Measurements from ENCODE around the gene TMEM156. TPM values are rescaled to one million over a fixed set of nuclear protein-coding genes. Genes with fewer than 3 reads are reported as not detected.

The TMEM156 gene
- total and polyA plus RNA-seq, 9 donors = 0.09 to 0.62 (median 0.21) TPM; not detected in 2

DNA sequence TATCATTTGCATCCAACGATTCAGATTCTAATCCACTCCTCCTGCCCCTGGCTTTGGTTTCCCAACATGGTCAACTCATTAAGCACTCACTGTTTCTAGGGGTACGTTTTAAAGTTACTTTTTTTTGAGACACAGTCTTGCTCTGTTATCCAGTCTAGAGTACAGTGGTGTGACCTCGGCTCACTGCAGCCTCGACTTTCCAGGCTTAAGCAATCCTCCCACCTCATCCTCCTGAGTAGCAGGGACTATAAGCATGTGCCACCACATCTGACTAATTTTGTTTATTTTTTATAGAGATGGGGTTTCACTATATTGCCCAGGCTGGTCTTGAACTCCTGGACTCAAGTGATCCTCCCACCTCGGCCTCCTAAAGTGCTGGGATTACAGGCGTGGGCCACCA is 48.9 kb downstream of the TMEM156 start:
- WGBS (ENCODE audit: insufficient coverage) = 88% methylated on average over 4 of the region's 6 CpGs
- no peak overlapping the region for H3K27ac ChIP-seq (ENCODE audit: low read length)

GRCh38 chr4:38982361-38983095 is 49.7 kb downstream of the TMEM156 start:
- Histone ChIP-seq H3K4me1 (ENCODE audit: control insufficient read depth, insufficient read depth, low read length) (no peaks in the 10 kb centered on the region), H3K4me3 (ENCODE audit: low read length) (no peak overlapping the region), H3K27ac (ENCODE audit: low read length) (no peak overlapping the region), H3K36me3 (ENCODE audit: control insufficient read depth, insufficient read depth, low read length) (no peaks in the 10 kb centered on the region), H3K27me3 (ENCODE audit: control insufficient read depth, insufficient read depth, low read length) (no peaks in the 10 kb centered on the region), H3K9me3 (replicated peaks; ENCODE audit: control insufficient read depth, low read depth, low read length) (no peaks in the 10 kb centered on the region)
- DNase-seq = no peak
- no CpG with 5 or more reads among the region's 5 CpGs for WGBS (ENCODE audit: insufficient coverage)

More for the DNA sequence above, 48.9 kb downstream of the TMEM156 start:
- no peak overlapping the region for H3K4me3 ChIP-seq (ENCODE audit: low read length)
- no peaks in the 10 kb centered on the region for H3K4me1 ChIP-seq (ENCODE audit: control insufficient read depth, insufficient read depth, low read length)
- DNase-seq = no peak
- H3K36me3 ChIP-seq (ENCODE audit: control insufficient read depth, insufficient read depth, low read length) = no peaks in the 10 kb centered on the region
- H3K27me3 ChIP-seq (ENCODE audit: control insufficient read depth, insufficient read depth, low read length) = no peaks in the 10 kb centered on the region
- no peaks in the 10 kb centered on the region for H3K9me3 ChIP-seq (replicated peaks; ENCODE audit: control insufficient read depth, low read depth, low read length)

GRCh38 chr4:38980903-38981676 is 51.1 kb downstream of the TMEM156 start:
- WGBS (ENCODE audit: insufficient coverage) = 80% methylated on average over 1 of the region's 7 CpGs
- Histone ChIP-seq H3K27me3 (ENCODE audit: control insufficient read depth, insufficient read depth, low read length) (no peaks in the 10 kb centered on the region), H3K9me3 (replicated peaks; ENCODE audit: control insufficient read depth, low read depth, low read length) (no peaks in the 10 kb centered on the region), H3K4me3 (ENCODE audit: low read length) (no peak overlapping the region), H3K4me1 (ENCODE audit: control insufficient read depth, insufficient read depth, low read length) (no peaks in the 10 kb centered on the region), H3K36me3 (ENCODE audit: control insufficient read depth, insufficient read depth, low read length) (no peaks in the 10 kb centered on the region), H3K27ac (ENCODE audit: low read length) (no peak overlapping the region)
- DNase-seq = no peak

- Histone ChIP-seq H3K4me1 (ENCODE audit: control insufficient read depth, insufficient read depth, low read length) (no peaks in the 10 kb centered on the region), H3K27me3 (ENCODE audit: control insufficient read depth, insufficient read depth, low read length) (no peaks in the 10 kb centered on the region), H3K9me3 (replicated peaks; ENCODE audit: control insufficient read depth, low read depth, low read length) (no peaks in the 10 kb centered on the region), H3K27ac (ENCODE audit: low read length) (no peak overlapping the region), H3K36me3 (ENCODE audit: control insufficient read depth, insufficient read depth, low read length) (no peaks in the 10 kb centered on the region), H3K4me3 (ENCODE audit: low read length) (no peak overlapping the region)
- WGBS (ENCODE audit: insufficient coverage) = 67% methylated on average over 2 of the region's 3 CpGs
- no peak for DNase-seq
Observed at GRCh38 chr4:38979511-38980230, 52.5 kb downstream of the TMEM156 start.

DNA sequence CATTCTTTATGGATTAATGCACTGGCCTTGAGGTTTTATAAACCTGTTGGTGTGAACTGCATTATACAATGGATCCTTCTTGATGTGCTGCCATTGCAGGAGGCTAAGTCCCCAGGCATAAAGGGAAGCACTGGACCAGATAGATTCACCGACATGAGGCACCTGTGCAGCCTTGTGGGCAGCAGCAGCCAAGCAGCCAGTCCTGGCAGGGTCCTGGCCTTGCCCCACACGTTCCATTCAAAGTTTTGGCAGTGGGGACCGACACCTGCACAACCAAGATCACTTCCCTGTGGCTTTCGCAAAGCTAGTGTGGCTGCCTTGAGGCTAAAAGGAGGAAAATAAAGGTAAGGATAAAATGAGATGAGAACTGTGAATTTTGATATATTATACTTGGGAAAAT is 53.1 kb downstream of the TMEM156 start:
- WGBS (ENCODE audit: insufficient coverage) = 56% methylated on average over 1 of the region's 4 CpGs
- no peaks in the 10 kb centered on the region for H3K9me3 ChIP-seq (replicated peaks; ENCODE audit: control insufficient read depth, low read depth, low read length)

DNA sequence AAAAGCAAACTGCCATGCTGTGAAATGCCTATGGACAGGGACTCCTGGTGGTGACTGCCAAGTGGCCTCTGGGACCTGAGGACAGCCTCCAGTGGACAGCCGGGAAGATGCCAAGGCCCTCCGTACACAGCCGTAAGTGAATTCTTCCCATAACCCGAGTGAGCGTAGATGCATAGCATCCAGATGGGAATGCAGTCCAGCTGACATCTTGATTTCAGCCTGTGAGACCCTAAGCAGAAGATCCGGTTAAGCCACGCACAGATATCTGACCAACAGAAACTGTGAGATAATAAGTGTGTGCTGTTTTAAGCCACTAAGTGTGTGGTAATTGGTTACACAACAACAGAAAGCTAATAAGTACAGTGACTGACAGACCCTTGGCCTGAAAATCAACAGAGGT is 55.9 kb downstream of the TMEM156 start:
- Histone ChIP-seq H3K9me3 (replicated peaks; ENCODE audit: control insufficient read depth, low read depth, low read length) (no peaks in the 10 kb centered on the region), H3K27ac (ENCODE audit: low read length) (no peak overlapping the region), H3K4me3 (ENCODE audit: low read length) (no peak overlapping the region), H3K4me1 (ENCODE audit: control insufficient read depth, insufficient read depth, low read length) (no peaks in the 10 kb centered on the region), H3K36me3 (ENCODE audit: control insufficient read depth, insufficient read depth, low read length) (no peaks in the 10 kb centered on the region), H3K27me3 (ENCODE audit: control insufficient read depth, insufficient read depth, low read length) (no peaks in the 10 kb centered on the region)
- WGBS (ENCODE audit: insufficient coverage) = 98% methylated on average over 6 of the region's 7 CpGs
- DNase-seq = no peak

More for the DNA sequence above, 53.1 kb downstream of the TMEM156 start:
- no peak overlapping the region for H3K4me3 ChIP-seq (ENCODE audit: low read length)
- no peak for DNase-seq
- no peak overlapping the region for H3K27ac ChIP-seq (ENCODE audit: low read length)
- no peaks in the 10 kb centered on the region for H3K4me1 ChIP-seq (ENCODE audit: control insufficient read depth, insufficient read depth, low read length)
- no peaks in the 10 kb centered on the region for H3K27me3 ChIP-seq (ENCODE audit: control insufficient read depth, insufficient read depth, low read length)
- no peaks in the 10 kb centered on the region for H3K36me3 ChIP-seq (ENCODE audit: control insufficient read depth, insufficient read depth, low read length)

GRCh38 chr4:38968668-38969067 is 63.5 kb downstream of the TMEM156 start:
- no peak overlapping the region for H3K27ac ChIP-seq (ENCODE audit: low read length)
- no peaks in the 10 kb centered on the region for H3K27me3 ChIP-seq (ENCODE audit: control insufficient read depth, insufficient read depth, low read length)
- H3K36me3 ChIP-seq (ENCODE audit: control insufficient read depth, insufficient read depth, low read length) = no peaks in the 10 kb centered on the region
- H3K4me1 ChIP-seq (ENCODE audit: control insufficient read depth, insufficient read depth, low read length) = no peaks in the 10 kb centered on the region
- no CpG with 5 or more reads among the region's 5 CpGs for WGBS (ENCODE audit: insufficient coverage)
- no peak for DNase-seq
- H3K9me3 ChIP-seq (replicated peaks; ENCODE audit: control insufficient read depth, low read depth, low read length) = no peaks in the 10 kb centered on the region
- no peak overlapping the region for H3K4me3 ChIP-seq (ENCODE audit: low read length)

GRCh38 chr4:38967260-38968095 is 64.7 kb downstream of the TMEM156 start:
- Histone ChIP-seq H3K27me3 (ENCODE audit: control insufficient read depth, insufficient read depth, low read length) (no peaks in the 10 kb centered on the region), H3K9me3 (replicated peaks; ENCODE audit: control insufficient read depth, low read depth, low read length) (no peaks in the 10 kb centered on the region), H3K36me3 (ENCODE audit: control insufficient read depth, insufficient read depth, low read length) (no peaks in the 10 kb centered on the region), H3K4me3 (ENCODE audit: low read length) (no peak overlapping the region), H3K4me1 (ENCODE audit: control insufficient read depth, insufficient read depth, low read length) (no peaks in the 10 kb centered on the region), H3K27ac (ENCODE audit: low read length) (no peak overlapping the region)
- WGBS (ENCODE audit: insufficient coverage) = 80% methylated on average over 1 of the region's 7 CpGs
- DNase-seq = peak; percentile 59

DNA sequence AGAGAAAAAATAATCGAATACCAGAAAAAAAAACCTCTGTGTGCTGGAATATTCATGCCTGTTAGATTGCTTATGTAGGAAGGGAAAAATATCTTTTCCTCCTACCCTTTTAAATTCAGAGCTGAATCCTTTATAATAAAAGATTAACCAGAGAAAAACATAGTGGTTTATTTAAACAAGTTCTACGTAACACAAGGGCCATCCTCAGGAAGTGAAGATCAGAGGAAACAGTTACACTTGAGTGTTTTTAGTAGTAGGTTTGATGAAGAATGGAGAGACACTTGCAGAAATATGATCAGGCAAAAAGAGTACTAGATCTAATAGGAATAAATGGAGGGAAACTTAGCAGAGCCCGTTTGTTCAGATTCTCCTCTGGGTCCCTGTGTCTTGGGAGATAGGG is 66.3 kb downstream of the TMEM156 start:
- 58% methylated on average over 2 of the region's 3 CpGs for WGBS (ENCODE audit: insufficient coverage)
- DNase-seq = no peak
- no peaks in the 10 kb centered on the region for H3K36me3 ChIP-seq (ENCODE audit: control insufficient read depth, insufficient read depth, low read length)
- H3K4me3 ChIP-seq (ENCODE audit: low read length) = no peak overlapping the region
- H3K4me1 ChIP-seq (ENCODE audit: control insufficient read depth, insufficient read depth, low read length) = no peaks in the 10 kb centered on the region
- H3K27ac ChIP-seq (ENCODE audit: low read length) = no peak overlapping the region
- no peaks in the 10 kb centered on the region for H3K9me3 ChIP-seq (replicated peaks; ENCODE audit: control insufficient read depth, low read depth, low read length)
- no peaks in the 10 kb centered on the region for H3K27me3 ChIP-seq (ENCODE audit: control insufficient read depth, insufficient read depth, low read length)
